ENCODE results near the gene HNRNPC.
"Not testable (repeated sequence)": the region's sequence is repeated elsewhere in the genome, so short reads cannot be mapped to it uniquely, and the experiment has no call there.

- not testable (repeated sequence) for TF ChIP-seq POLR2A (IDR thresholded peaks at IDR 0.05); CTCF (IDR thresholded peaks at IDR 0.05); EP300 (IDR thresholded peaks at IDR 0.05; ENCODE audit: low read depth); POLR2AphosphoS5 (IDR thresholded peaks at IDR 0.05)
Measured at GRCh38 chr14:21294026-21294425, 24.8 kb upstream of the HNRNPC start.

All from transverse colon (tissue), 4 donors.